ENCODE data around the gene SDHA.

SDHA gene

DNA sequence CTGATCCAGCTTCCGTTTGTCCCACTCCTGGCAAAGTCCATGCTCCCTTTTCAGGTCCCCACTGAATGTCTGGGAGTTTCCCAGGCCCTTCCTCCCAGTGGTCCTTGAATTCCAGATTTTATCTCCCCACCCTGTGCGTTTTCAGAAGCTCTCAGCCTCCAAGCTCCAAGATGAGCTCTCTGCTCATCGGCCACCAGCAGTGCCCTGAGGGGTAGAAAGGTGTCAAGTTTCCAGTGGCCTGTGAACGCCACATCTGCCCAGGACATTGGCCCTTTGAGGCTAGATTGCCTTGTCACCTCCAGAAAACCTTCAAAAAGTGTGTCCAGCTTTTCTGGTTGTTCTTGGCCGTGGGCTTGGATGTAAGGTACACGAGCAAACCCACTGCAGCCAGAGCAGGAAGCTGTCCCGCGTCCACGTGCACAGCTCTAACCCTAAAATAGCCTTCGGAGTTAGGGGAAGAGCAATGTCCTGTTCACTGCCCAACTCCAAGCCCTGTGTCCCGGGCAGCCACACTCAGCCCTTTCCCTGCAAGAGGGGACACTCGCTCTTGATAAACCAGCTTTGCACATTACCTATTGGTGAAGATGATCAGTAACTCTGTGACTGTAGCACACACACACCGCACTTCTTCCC is 37.7 kb upstream of the SDHA start:
- no peak overlapping the region for H3K4me3 ChIP-seq
- DNase-seq (ENCODE audit: low spot score), result no peak
- no peak overlapping the region for H3K27ac ChIP-seq
- TF ChIP-seq, protein P1, sequence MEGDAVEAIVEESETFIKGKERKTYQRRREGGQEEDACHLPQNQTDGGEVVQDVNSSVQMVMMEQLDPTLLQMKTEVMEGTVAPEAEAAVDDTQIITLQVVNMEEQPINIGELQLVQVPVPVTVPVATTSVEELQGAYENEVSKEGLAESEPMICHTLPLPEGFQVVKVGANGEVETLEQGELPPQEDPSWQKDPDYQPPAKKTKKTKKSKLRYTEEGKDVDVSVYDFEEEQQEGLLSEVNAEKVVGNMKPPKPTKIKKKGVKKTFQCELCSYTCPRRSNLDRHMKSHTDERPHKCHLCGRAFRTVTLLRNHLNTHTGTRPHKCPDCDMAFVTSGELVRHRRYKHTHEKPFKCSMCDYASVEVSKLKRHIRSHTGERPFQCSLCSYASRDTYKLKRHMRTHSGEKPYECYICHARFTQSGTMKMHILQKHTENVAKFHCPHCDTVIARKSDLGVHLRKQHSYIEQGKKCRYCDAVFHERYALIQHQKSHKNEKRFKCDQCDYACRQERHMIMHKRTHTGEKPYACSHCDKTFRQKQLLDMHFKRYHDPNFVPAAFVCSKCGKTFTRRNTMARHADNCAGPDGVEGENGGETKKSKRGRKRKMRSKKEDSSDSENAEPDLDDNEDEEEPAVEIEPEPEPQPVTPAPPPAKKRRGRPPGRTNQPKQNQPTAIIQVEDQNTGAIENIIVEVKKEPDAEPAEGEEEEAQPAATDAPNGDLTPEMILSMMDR (IDR thresholded peaks at IDR 0.05), result no peak

DNA sequence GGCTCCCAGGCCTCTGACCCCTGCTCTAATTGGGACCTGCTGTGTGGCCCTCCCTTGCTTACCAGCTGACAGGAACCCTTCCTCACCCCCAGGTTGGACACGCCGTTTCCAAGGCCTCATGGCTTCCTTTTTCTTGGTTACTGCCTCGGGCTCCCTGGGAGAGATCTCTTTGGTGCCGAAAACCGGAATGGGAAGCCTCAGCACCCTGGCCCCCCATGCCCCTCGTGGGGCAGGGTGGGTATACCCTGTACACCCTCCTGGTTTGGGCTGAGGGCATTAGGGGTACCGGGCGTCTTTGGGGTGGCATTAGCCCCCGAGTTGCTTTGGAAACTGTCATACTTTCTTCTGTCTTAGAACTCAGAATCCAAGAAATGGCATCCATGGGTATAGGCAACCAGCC is 37.0 kb upstream of the SDHA start:
- DNase-seq (ENCODE audit: low spot score), result no peak
- TF ChIP-seq, protein P1 (IDR thresholded peaks at IDR 0.05), result no peak
- no peak overlapping the region for H3K4me3 ChIP-seq

DNA sequence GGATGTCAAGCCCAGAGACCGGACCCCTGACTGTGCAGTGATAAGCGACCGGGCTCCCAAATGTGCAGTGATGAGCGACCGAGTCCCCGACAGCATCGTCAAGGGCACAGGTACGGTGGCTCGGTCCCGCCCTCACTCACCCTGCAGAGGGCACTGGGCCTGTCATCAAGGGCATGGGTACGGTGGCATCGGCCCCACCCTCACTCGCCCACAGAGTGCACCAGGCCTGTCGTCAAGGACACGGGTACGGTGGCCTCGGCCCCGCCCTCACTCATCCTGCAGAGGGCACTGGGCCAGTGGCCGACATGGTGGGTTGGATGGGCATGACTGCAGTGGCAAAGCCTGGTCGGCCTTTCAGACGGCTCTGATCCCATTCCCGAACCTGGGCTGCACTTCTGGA is 36.6 kb upstream of the SDHA start:
- no peak overlapping the region for H3K4me3 ChIP-seq
- TF ChIP-seq, protein P1 (IDR thresholded peaks at IDR 0.05), result no peak
- DNase-seq (ENCODE audit: low spot score), result no peak
- no peak overlapping the region for H3K27ac ChIP-seq

More for the DNA sequence above, 37.0 kb upstream of the SDHA start:
- H3K27ac ChIP-seq, result no peak overlapping the region

DNA sequence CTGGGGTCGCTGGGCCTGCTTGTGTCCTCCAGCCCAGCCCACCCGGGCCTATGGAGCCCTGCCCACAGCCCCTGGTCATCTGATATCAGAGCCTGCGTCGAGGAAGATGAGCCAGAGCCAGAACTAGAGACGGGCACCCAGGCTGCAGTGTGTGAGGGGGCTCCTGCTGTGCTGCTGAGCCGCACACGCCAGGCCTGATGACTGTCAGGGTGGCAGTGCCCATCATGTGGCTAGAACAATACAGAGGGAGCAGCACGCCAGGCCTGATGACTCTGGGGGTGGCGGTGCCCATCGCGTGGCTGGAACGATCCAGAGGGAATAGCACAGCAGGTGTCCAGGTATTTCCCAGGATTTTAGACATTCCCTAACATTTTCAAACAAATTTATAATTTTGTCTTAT is 36.0 kb upstream of the SDHA start:
- Histone ChIP-seq H3K27ac (no peak overlapping the region), H3K4me3 (no peak overlapping the region)
- TF ChIP-seq, protein P1 (IDR thresholded peaks at IDR 0.05), result no peak
- DNase-seq (ENCODE audit: low spot score), result no peak

DNA sequence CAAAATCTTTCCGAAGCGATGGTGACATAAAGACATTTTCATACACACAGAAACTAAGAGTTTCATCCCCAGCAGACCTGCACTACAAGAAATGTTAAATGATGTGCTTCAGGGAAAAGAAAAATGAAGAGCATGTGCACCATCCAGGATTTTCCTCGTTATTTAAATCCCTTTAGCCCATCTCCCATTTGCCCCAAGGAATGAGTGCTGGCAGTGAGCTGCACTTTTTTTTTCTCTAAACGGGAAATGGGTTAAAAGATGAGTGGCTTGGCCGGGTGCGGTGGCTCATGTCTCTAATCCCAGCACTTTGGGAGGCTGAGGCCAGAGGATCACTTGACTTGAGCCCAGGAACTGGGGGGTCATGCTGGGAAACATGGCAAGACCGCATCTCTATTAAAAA is 33.6 kb upstream of the SDHA start:
- TF ChIP-seq, protein P1 (IDR thresholded peaks at IDR 0.05), result no peak
- no peak overlapping the region for H3K27ac ChIP-seq
- no peak for DNase-seq (ENCODE audit: low spot score)
- H3K4me3 ChIP-seq, result no peak overlapping the region

DNA sequence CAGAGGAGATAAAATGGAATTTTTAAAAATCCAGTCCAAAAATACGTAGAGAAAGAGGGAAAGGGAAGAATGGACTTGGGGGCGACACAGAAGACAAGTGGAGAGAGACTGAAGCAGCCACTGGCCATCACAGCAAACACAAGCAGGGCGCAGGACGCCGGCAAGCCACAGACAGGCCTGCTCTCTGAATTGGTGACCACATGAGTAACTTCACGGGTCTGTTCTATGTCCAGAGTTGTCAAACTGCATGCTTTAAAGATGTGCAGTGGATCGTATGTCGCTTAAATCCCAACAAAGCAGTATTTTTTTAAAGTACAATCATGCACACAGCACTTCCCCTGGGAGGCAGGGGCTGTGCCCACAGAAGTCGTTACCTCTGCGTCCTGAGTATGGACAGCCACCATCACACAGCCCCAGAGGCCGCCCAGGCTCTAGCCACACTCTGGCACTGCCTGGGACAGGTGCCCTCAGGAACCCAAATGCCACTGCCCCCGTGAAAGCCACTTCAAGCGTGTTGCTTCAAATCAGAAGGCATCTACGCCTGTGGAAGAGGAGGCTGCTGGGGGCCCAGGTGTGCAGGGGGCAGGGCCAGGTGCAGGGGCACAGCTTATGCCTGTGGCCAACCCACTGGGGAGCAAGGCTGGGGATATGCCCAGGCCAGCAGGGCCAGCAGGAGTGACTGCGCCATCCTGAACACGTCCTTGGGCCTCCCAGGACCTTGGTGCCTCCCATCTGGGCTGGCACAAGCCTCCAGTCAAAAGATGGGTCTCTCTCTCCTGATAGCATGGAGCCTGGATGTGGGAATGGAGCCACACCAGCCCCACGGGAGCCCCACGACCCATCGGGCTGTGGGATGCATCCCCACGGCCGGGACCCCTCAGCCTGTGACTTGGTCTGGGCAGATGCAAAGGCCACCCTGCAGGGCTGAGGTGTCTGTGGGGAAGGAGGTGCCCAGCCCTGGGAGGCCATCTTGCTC is 32.7 kb upstream of the SDHA start:
- no peak overlapping the region for H3K27ac ChIP-seq
- DNase-seq (ENCODE audit: low spot score), result no peak
- TF ChIP-seq, protein P1 (IDR thresholded peaks at IDR 0.05), result no peak
- no peak overlapping the region for H3K4me3 ChIP-seq

All from coronary artery (tissue), 2 donors.